Cortex of kidney (tissue), 1 donor: ENCODE results near the gene DSC2.
"Not testable (repeated sequence)": the region's sequence is repeated elsewhere in the genome, so short reads cannot be mapped to it uniquely, and the experiment has no call there.

Experiments used
- DNase-seq: peaks from one replicate; lab custom pipeline; 2025; lab: John Stamatoyannopoulos, UW

DSC2 gene

DNA sequence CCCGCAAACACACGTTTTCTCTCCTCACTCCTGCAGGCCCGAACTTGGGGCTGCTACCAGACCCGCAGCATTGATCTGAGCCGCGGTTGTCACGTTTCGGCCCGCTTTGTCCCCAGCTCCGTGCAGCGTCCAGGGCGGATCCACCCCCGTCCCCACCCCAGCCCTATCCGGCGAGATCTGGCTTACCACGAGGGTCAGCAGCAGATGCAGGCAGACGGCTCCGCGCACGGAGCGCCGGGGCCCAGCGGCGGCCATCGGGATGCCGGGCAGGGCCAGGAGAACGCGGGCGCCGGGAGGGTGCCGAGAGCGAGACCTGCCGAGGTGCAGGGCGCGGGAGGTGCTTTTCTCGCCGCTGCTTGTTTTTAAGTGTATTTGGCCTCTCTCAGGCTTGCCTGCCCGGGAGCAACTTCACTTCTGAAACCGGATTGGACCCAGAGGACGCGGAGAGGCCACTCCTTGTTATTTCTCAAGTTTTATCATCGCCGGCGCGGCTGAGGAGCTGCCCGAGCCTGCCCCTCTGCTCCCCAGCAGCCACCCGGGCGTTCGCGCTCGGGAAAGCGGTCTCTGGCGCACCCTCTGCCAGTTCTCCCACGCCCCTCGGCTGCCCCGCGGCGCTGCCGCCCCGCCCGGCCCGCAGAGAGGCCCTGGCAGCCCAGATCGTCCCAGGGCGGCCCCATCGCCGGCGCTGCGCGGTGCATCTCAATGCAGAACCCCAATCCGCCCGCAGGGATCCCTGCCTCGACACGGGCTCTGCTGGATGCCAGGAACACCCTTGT lies 59.6 kb downstream of the DSC2 start, which contains the start of gene DSC3:
Gene DSC3, minus strand, starts transcription at position 337 of the 776 bp plus-strand sequence. Its CDS starts 82 bp downstream, at position 255.
- no peak for DNase-seq

GRCh38 chr18:31042084-31042405 lies 60.2 kb downstream of the DSC2 start:
- DNase-seq: no peak

- DNase-seq: no peak
Observed at GRCh38 chr18:31041271-31042083, 60.7 kb downstream of the DSC2 start.

GRCh38 chr18:31040686-31041270 lies 61.4 kb downstream of the DSC2 start:
- DNase-seq: no peak

GRCh38 chr18:31039426-31039825 lies 62.8 kb downstream of the DSC2 start:
- no peak for DNase-seq

DNA sequence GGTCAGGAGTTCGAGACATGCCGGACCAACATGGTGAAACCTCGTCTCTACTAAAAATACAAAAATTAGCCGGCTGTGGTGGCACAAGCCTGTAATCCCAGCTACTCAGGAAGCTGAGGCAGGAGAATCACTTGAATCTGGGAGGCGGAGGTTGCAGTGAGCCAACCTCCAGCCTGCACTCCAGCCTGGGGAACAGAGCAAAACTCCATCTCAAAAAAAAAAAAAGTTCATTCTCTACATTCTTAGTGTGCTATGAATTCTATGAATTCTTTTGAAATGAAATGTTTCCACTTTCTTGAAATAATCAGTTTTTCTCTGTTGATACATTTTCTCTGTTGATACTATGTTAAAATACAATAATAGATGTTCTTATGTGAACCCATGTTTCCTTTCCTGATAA lies 64.5 kb downstream of the DSC2 start:
- not testable (repeated sequence) for DNase-seq

DNA sequence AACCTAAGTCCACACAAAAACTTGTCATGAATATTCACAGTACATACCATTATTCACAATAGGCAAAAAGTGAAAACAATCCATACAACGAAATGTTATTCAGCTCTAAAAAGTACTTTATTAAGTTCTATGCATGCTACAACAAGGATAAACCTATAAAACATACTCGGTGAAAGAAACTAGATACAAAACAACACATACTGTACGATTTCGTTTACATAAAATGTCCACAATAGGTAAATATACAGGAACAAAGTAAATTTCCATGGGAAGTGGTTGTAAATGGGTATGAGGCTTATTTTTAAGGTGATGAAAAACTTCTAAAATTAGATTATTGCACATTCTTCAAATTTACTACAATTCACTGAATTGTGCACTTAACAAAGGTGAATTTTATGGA lies 67.7 kb downstream of the DSC2 start:
- DNase-seq: no peak

DNA sequence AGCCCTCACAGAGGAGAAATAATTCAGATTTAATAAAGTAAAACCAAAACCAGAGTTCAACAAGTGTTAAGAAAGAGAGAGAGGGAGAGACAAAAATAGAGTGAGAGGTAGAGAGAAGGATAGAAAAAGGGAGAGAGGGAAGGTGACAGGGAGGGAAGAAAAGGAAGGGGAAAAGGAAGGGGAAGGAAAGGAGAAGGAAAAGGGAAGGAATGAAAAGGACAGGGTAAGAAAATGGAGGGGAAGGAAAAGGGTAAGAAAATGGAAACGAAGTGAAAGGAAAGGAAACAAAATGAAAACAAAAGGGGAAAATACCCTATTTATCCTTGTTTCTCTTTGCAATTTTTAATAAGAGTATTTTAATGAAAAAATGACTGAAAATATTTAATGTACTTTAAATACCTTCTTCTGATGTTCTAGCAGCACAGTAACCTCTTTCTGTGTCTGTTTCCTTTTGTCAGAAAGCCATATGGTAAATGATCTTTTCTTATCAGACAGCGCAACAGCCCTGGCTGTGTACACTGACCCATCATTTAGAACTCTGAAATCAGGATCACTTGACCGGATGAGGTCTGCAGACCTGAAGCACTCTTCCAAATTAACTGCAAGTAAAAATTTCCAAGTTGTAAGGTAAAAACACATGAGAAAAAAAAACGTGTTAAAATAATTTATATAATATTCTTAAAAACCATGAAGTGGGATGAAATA lies 71.5 kb downstream of the DSC2 start:
- no peak for DNase-seq

GRCh38 chr18:31015715-31016434 lies 86.3 kb downstream of the DSC2 start:
- no peak for DNase-seq

DNA sequence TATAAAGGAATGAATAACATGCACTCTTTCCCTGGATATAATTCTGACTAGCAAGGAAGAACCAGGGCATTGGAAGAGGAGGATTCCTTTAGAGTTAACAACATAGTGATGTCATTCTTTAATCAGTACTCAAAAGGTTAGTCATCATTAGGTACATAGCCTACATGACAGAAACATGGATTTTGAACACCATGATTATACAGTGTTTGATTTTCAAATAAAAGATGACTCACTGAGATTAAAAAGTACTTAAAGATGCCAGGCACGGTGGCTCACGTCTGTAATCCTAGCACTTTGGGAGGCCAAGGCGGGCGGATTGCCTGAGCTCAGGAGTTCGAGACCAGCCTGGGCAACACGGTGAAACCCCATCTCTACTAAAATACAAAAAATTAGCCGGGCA lies 90.8 kb downstream of the DSC2 start:
- not testable (repeated sequence) for DNase-seq

DNA sequence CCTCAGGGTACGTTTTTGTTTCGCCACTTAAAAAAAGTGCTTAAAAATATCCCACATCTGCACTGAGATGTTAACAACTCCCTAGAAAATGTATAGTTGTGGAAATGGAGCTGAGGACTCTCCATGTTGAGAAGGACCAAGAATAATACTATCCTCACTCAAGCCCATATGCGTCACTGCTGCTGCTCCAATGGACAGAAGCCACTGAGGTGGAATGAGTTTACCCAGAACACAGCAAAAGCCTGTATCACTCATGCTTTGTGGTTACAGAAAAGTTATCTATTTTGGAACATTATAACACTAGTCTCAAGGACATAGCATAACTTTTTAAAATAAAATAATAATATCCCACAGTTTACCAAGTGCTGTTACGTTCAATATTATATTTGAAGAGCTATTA lies 91.6 kb downstream of the DSC2 start:
- DNase-seq: no peak
